HG02938 (cell line): Measurements from ENCODE around the gene NPAS2.

Experiments used
- ATAC-seq: cut with Tn5 transposase; IDR thresholded peaks from one replicate; pipeline ENCODE4 v1.9.1; 2021; ENCODE audit warnings: mild to moderate bottlenecking, moderate library complexity; ENCODE audit not compliant: unreplicated experiment

Gene NPAS2

DNA sequence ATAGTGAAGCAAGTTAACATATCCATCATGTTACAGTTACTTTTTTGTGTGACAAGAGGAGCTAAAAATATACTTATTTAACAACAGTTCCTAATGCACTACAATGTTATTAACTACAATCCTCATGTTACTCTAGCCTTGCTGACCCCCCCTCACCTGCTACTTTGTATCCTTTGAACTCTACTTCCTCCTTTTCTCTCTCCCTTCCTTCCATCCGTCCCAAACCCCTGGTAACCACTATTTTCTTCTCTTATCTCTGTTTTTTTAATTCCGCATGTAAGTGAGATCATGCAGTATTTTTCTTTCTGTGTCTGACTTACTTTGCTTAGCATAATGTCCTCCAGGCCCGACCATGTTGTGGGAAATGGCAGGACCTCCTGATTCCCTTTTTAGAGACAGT is 59.4 kb downstream of the NPAS2 start:
- no peak for ATAC-seq

GRCh38 chr2:100880036-100880435 is 60.1 kb downstream of the NPAS2 start:
- ATAC-seq, result no peak

DNA sequence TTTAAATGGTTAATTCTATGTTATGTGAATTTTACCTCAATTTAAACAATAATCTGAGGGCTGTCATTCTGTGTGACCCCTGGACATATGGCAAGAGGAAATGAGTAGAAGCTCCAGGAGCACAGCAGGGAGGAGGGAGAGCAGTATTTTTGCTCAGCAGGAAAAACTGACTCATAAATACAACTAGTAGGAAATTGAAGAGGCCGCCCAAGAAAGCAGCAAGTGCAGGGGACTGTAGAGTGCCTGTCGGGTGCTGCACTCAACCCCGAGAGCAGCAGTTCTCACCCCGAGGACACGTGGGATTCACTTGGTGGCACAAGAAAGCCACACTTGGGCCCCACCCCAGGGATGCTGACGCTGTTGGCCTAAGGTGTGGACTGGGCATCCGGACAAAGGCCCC is 60.8 kb downstream of the NPAS2 start:
- no peak for ATAC-seq

DNA sequence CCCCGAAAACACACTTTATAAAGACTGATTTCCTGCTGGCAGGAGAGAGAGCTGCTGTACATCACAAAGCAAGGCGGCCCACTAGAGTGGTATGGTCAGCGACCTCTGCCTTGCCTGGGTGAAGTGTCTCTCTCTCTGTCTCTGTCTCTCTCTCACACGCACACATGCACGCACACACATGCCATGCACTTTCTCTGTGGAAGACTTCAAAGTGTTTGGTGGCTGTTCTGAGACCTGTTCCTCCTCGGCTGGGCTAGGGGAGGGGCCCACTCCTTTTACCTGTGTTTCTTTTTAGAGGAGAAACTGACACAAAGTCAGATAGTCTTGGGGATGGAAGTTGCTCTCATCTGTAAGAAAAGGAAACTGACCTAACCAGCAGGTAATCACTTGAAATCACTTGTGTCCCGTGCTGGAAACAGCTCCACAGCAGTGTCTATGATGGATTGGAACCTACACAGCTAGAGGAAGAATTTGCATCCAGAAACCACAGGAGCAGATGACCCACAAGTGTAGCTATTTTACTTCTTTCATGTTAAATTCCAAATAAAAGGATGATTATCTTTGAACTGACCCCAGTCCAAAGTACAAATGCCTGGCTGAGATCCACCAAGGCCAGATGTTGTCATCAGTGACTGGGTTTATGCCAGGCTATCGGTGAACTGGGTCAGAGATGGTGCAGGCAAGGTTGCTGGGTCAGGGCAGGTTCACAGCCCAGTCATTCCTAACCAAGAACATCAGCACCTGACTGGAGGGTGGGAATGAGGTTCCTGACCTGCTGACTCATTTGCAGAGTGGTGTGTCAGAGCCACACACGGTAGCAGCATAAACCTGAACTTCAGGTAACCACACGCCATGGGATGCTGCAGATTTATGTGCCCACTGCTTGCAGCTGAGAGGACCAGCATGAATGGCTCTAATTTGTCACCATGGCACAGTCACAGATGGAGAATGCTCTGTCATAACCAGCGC is 63.0 kb downstream of the NPAS2 start:
- no peak for ATAC-seq

DNA sequence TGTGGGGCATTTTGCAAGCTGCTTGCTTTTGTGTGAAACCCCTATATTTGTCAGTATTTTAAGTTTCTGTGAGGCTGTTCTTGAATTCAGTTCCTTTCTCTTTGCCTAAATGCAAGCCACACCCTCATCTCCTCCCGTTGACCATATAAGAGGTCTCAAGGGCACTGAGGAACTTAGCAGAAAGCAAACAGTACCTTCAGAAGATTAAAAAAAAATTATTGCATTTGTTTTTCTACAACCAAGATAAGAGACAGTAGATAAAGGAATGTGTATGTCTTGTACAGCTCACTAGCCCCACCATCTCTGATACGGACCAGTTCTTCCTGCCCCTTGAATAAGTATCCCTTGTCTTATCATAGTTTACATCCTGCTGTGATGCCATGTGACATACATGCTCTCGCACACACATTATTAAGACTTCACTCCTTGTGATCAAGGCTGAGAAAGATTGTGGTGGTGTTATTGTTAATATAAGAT is 64.2 kb downstream of the NPAS2 start:
- no peak for ATAC-seq

DNA sequence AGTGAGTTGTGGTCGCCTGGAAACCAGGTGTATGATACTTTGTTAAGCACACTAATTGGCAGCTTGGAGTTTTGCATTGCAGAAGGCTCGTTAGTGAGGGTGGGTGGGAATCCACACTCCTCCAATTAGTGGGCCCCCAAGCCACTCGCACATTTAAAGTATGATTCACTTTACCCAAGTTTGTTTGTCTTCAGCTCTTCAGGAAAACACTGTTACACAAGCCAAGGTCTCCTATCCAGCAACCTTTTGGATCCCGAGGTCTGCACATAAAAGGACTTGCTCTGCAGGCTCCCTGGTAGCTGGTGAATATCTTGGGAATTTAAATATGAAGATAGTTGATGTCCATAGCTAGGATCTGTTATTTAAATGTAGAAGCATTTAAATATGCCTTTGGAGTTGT is 66.1 kb downstream of the NPAS2 start:
- ATAC-seq, result no peak

GRCh38 chr2:100887039-100887578 is 67.2 kb downstream of the NPAS2 start:
- ATAC-seq, result no peak

GRCh38 chr2:100887713-100888495 is 68.0 kb downstream of the NPAS2 start:
- ATAC-seq, result no peak

- ATAC-seq, result no peak
These were observed 68.7 kb downstream of the NPAS2 start for GRCh38 chr2:100888601-100889000.

- ATAC-seq, result no peak
These were observed 69.3 kb downstream of the NPAS2 start for GRCh38 chr2:100889286-100889685.

DNA sequence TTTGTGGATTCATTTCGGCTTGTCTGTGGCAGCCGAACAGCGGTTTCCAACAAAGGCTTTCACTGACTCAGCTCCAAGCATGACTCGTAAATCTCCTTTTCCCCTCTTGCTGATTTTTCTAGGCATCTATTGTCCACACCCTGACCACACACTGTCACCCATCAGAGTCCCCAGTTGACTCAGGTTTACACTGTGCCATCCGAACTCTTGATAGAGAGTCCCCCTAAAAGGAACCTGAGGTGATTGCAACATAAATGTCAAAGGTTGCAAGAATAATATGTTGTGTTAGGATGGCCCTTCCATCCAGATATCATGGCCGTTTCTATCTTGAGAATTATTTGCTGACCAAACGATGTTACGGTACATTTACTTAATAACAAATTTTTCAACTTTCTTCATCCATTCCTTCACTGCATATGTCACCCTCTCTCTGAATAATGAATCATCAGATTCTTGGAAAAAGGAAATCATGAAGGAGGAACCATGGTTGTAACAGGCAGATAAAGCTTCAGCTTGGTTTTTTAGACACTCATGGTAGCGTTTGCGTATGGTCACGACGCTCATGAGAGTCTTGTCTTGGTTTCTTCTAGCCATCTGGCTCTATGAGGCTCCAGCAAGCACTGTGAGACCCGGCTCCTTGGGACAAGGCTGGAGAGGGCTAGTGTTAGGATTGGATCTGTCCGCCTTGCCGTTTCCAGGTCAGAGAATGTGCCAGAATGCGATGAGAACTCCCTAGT is 72.1 kb downstream of the NPAS2 start:
- no peak for ATAC-seq

DNA sequence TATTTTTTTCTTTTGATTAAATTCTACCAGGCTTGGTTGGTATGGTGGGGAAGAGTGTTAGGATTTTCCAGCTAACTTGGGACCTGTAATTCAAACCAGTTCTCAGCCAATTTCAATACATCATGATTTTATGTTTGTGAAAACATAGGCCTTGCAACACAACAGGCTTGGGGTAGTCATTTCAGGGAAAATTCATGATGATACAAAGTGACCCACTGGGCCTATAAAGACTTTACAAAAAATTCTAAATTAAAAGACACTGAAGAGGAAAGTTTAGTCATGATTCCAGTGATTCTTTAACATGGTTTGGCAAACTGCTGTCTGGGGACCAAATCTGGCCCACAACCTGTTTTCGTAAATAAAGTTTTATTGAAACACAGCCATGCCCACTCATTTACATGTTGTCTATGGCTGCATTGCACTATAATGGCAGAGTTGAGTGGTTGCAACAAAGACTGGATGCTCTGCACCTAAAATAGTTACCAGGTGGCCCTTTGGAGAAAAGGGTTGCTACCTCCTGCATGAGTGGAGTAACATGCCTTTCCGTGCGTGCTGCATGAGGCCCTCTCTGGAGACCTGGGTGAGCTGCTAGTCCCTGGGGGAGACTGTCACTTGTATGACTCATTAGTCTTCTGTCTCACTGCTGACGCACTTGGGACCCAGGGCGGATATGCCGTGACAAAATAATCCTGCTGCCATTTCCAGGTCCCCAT is 73.6 kb downstream of the NPAS2 start:
- no peak for ATAC-seq

DNA sequence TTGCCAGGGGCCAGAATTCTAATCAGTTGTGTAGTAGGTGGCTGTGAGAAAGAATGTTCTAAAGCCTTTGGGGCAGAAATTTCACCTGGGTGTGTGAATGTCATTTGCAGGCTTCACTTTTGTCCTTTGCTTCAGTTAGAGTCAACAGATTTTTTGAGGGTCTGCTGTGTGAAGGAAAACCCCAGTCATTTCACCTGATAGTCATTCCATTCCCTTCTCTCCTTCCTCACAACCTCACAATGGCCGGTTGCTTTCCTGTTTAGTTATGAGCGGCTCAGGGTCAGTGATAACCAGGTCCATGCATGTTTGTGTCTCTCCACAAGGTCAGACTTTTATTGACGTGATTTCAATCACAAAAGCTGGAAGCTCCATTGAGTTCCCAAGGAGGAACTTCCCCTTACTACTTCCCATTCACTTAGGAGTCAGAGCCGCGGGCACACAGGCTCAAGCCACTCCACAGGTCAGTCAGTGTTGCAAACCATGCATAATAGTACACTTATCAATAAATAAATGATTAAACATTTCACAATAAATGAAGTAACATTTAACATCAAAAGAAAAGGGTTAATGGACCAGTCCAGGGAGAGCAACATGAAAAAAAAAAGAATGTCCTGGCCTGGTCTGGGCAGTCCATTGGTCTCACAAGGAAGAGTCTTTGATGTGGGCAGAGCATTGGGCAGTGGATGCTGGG is 74.3 kb downstream of the NPAS2 start:
- ATAC-seq, result no peak

- no peak for ATAC-seq
These were observed 74.8 kb downstream of the NPAS2 start for GRCh38 chr2:100894796-100895156.

DNA sequence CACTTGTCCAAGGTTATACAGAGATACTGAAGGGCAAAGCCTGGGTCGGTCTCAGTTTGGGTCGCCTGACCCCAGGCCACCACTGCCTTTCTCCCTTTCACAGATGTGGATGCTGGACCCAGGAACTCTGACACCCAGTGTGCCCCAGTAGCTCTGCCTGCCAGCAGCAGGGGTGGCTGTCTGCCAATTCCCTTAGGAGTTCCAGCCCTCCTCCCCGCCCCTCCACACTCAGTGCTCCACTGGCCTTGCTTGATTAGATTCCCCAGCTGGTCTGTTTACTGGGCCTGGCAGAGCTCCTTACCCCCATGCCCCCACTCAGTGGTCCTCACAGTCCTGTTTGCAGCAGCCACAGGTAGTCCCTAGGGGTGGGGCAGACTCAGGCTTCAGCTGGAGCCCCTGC is 75.5 kb downstream of the NPAS2 start:
- no peak for ATAC-seq

GRCh38 chr2:100895934-100896685 is 76.2 kb downstream of the NPAS2 start:
- no peak for ATAC-seq

- no peak for ATAC-seq
These were observed 78.2 kb downstream of the NPAS2 start for GRCh38 chr2:100898035-100898665.

DNA sequence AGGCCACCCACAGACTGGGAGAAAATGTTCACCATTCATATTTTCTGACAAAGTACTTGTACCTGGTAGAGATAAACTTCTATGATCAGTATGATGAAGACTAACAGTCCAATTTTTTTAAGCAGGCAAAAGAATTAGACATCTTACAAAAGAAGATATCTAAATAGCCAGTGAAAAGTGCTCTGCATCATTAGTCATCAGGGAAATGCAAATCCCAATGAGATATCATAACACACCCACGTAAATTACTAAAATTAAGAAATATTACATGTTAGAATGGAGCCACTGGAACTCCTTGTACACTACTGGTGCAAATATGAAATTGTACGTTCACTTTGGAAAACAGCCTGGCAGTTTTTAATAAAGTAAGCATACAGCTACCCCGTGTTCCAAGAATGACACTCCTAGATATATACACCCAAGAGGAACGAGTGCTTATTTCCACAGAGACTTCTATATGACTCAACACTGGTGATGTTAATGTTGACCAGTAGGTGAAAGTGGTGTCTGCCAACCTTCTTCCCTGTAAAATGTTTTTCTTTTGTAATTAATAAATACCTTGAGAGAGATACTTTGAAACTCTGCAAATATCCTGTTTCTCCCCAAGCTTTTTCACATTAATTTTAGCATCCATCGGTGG is 80.3 kb downstream of the NPAS2 start:
- ATAC-seq, result no peak
